ENCODE measurements around the gene ELP6.

GRCh38 chr3:47522082-47522987, 8.8 kb upstream of the ELP6 start:
- TF ChIP-seq POLR2A (IDR thresholded peaks at IDR 0.05) (no peak), CTCF (IDR thresholded peaks at IDR 0.05) (peak; percentile 87 to 96 (median 92))
